Endometrial microvascular endothelial cells (primary cell): ENCODE measurements around the gene SEMA3D. TPM values are rescaled to one million over a fixed set of nuclear protein-coding genes. Genes with fewer than 3 reads are reported as not detected.

Source experiments
- in situ Hi-C: cut with HindIII; loops from 2 replicates; pipeline ENCODE4 v1.10.0; 2017; ENCODE audit warnings: low sequenced_read_pairs, low pct_unique_long_range_greater_than_20kb; ENCODE audit errors: inconsistent ontology term
- total RNA-seq: library from RNA; depleted of rRNA; stranded (reverse); fragments of >200 nt; gene quantifications from one replicate; pipeline ENCODE4 v1.2.3, GENCODE V29; 2015; ENCODE audit errors: inconsistent ontology term

Gene SEMA3D
- total RNA-seq, 1 donor from 2014 or later, result 4.1 TPM

DNA sequence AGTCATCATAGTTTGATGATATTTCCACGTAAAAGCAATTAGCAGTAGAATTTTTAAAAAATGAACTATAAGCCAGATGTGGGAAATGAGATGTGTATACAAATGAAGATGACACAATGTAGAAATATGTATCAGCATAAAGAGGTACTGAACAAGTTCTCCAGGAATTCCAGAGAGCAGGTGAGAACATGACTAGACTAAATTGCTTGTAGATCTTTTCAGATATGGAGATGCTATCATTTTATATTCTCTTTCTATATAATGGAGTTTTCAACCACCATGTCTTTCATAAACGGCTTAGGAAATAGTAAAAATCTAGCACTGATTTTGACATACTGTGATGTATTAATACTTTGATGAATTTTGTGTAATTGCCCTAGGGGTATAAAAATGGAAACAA lies 130.9 kb downstream of the SEMA3D start:
- in situ Hi-C loops, result no loop called here

DNA sequence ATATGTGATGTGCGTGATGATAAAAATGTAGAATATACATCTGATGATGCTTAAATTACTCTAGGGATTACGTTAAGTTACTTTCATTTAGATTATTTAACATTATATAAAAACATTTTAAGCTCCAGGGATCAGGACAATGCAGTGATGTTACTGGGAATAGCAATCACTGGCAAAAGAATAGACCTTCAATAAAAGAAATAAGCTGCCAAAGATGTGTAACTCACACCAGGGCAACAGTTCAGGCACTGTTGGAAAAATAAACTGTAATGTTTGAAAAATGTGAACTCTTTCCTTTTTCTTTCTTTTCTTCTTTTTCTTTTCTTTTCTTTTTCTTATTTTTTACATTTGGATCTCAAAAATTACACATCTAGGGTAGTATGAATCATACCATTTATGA lies 131.7 kb downstream of the SEMA3D start:
- in situ Hi-C loops, result no loop called here

GRCh38 chr7:85054306-85054705 lies 132.6 kb downstream of the SEMA3D start:
- in situ Hi-C loops, result no loop called here

DNA sequence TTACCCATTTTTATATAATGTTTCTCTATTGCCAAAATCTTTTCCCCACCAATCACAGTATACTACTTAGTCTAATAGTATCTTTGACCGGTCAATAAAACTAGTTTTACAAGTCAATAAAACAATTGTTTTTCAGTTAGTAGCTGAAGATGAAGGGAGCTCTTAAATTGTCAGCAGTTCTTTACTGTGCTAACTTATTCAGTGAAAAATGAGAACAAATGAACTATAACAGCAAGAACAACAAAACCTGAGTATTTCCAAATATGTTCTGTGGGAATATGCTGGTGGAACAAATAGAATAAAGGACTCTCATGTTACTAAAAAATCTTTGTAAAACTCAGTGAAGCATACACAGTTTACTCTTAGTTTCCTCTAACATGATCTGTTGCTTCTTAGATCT lies 134.0 kb downstream of the SEMA3D start:
- in situ Hi-C loops, result no loop called here

DNA sequence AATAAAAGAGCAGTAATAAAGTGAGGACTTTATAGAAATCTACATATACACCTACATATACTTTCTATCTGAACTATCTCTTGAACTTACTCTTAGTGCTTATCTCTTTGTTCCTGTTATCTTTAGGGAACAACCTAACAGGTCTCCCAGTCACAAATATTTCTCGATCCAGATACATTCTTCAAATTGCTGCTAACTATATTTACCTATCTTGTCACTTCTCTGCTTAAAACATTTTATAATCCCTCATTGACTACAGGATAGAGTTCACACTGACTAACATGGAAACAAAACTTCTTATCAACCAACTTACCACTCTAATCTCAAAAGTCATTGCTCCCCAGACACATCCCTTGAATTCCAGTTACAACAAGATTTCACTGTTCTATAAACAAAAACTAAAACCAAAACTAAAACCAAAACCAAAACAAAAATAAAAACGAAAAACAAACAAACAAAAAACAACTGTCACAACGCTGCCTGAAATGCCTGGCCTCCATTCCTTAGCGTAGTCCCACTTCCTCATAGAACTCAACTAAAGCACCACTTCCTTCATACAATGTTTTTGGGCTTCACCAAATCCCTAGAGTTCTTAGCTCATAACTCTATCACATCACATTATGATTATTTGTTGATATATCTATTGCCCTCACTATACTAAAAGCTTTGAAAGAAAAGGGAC lies 134.7 kb downstream of the SEMA3D start:
- in situ Hi-C loops, result no loop called here

DNA sequence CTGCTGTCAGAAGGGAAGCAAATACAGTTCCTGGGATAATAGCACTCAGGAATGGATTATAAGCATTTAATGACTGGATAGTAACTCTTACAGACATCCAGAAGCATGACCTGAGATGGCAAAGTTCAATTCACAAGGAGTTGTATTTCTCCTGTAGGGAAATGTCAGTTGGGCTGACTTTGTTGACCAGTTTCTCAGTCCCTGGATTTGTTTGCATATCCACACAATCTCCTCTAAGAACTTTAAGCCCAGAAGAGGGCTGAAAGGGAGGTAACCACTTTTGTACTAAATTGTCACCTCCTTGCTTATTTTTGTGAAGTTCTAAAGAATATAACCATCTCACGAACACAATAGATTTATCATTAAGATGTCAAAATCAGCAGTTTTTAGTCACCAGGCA lies 140.3 kb downstream of the SEMA3D start:
- in situ Hi-C loops, result no loop called here

GRCh38 chr7:85041605-85042216 lies 145.1 kb downstream of the SEMA3D start:
- in situ Hi-C loops, result no loop called here

GRCh38 chr7:85039196-85039923 lies 147.5 kb downstream of the SEMA3D start:
- in situ Hi-C loops, result no loop called here

GRCh38 chr7:85038466-85038865 lies 148.4 kb downstream of the SEMA3D start:
- in situ Hi-C loops, result no loop called here

DNA sequence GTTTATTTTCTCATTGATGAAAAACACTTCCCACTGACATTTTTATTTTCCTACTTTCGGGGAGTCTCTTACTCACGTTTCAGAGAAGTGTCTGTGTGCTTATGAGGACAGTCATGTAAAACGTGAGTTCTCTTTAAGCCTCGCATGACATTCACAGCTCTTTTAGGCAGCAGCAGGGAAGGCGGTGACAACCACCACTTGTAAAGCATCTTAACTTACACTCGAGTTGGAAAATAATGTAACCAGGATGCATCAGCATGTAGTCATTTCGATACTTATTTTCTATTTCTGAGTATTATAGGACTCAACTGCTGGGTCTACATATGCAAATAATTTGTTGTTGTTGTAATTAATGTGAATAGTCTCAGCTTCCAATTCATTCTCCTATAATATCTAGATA lies 153.6 kb downstream of the SEMA3D start:
- in situ Hi-C loops, result no loop called here

DNA sequence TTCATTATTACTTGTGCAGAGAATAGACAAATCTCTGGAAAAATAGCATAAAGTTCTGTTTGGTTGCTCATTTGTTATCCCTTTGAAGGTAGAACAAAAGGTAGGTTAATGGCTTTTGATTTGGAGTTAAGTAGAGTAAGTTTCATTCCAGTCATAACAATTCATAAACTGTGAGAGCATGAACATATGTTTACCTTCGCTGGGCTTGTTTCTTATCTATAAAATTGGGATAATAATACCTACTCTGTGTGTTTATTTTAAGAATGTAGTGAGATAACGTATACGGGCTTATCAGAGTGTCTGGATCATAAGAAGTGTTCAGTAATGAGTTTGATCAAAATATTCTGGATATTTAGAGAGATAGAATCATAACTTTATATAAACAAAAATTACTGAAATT lies 155.4 kb downstream of the SEMA3D start:
- in situ Hi-C loops, result no loop called here

- in situ Hi-C loops, result no loop called here
These were observed 156.0 kb downstream of the SEMA3D start for GRCh38 chr7:85030893-85031292.

DNA sequence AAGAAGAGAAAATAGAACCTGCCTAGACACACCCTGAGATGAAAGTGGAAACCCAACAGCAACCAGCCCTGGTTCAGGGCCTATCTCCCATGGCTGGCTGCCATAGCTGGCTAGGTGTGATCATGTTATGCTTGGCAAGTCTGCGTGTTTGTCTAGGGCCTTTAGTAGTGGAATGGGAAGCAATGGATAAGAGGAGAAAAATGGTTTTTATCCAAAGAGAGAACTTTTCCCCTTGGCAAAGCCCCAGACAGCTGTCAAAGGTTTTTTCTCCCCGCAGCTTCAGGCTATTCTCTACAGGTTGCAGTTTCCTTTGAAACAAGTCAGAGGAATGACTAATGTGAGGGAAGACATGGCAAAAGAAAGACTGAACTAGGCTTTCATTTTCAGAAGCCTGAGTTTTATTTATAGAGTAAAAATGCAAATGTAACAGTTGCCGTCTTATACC lies 161.5 kb downstream of the SEMA3D start:
- in situ Hi-C loops, result no loop called here

GRCh38 chr7:85023916-85024315 lies 162.9 kb downstream of the SEMA3D start:
- in situ Hi-C loops, result no loop called here

GRCh38 chr7:85023066-85023712 lies 163.7 kb downstream of the SEMA3D start:
- in situ Hi-C loops, result no loop called here

DNA sequence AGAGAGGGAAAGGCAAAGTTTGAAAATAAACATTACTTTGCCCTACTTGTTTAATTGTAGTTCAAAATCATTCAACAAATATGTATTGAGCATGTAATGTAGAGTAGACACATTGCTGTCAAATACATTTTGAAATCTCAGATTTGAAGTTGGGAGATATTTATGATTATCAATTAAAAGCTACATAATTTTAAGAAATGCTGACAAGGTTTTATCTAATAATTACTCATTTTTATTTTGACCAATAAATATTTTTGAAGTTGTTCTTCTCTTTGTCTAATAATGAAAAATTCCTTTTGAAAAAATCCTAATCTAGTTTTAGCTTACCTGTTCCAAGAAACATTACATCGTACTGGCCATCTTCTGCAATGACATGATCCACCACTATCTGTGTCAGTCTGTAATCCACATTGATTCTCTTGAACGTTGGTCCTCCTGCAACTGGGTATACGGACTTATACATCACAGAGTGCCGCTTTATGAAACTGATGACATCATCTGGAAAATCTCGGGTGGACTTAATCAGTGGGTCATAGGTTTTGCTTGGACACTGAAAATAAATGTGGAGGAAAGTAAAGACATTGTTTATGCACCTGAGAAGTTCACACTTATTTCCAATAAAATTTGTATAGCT lies 164.7 kb downstream of the SEMA3D start:
- in situ Hi-C loops, result no loop called here

- in situ Hi-C loops, result no loop called here
These were observed 165.7 kb downstream of the SEMA3D start for GRCh38 chr7:85021101-85021704.

- in situ Hi-C loops, result no loop called here
These were observed 167.1 kb downstream of the SEMA3D start for GRCh38 chr7:85019778-85020177.

DNA sequence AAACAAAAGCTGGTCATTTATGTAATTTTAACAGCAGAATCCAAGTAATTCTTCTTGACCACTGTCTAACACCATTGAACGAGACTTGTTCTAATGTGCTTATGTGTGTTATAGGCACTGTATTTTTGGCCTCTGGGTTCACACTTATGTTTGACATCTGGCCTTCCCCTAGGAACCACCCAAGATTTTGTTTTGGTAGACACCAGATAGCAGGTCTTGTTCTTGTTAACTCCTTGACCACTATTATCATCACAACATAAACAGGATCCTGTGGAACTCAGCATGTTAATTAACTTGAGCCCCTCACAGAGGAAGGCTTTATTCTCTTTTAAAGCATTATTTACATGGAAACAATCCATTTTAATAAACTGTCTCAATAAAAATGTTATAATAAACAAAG lies 167.7 kb downstream of the SEMA3D start:
- in situ Hi-C loops, result no loop called here
